HepG2 (cell line): ENCODE measurements around the gene APOC3. TPM values are rescaled to one million over a fixed set of nuclear protein-coding genes. Genes with fewer than 3 reads are reported as not detected.

ENCODE experiments used
- ATAC-seq: fragments of 200-7000 bp; cut with Tn5 transposase; 3 replicates; pipeline ENCODE4 v1.9.1; 2020; ENCODE audit warnings: mild to moderate bottlenecking, moderate library complexity
- BruUV-seq: library from RNA; stranded (reverse); fragments of 400-500 nt; replicated peaks from 2 replicates; lab custom pipeline; 2021; lab: Mats Ljungman, UMichigan
- CTCF ChIA-PET: fragments of 300-600 bp; formaldehyde crosslinking; extraction: SDS; loops from one replicate; lab custom pipeline; 2021; ENCODE audit warnings: low total read pairs, inconsistent platforms, low intra/inter-chr PET ratio; lab: Yijun Ruan, JAX
- POLR2A ChIA-PET: fragments of 350-600 bp; sonication (Branson Sonifier 250); formaldehyde crosslinking; loops from one replicate; lab custom pipeline; 2020; ENCODE audit warnings: antibody characterized with exemption, inconsistent platforms; lab: Yijun Ruan, JAX
- DNase-seq: peaks from one replicate; pipeline ENCODE4 v3.0.0-alpha.2; 2015; ENCODE audit warnings: low spot score
- FAIRE-seq: peaks from 3 replicates; lab custom pipeline; 2011; peaks lifted over from hg19 to GRCh38; lab: Jason Lieb, UNC
- H2AFZ ChIP-seq: one replicate; pipeline ENCODE4 v1.6.1; 2011; ENCODE audit warnings: low read length, inconsistent platforms
- H3K27ac ChIP-seq: fragments of 300-600 bp; 3 replicates; pipeline ENCODE4 v1.8.0; 2011; ENCODE audit warnings: mixed run types, mild to moderate bottlenecking, mixed read lengths, low read length, inconsistent platforms; ENCODE audit not compliant: insufficient read depth; ENCODE audit errors: extremely low read length
- H3K27me3 ChIP-seq, 2 experiments: fragments of 200-600 bp in 1 of 2; 2 replicates in 1 of 2; 3 replicates in 1 of 2; pipeline versions ENCODE4 v1.6.0 to v1.8.0; 2011; ENCODE audit warnings: low read length in 2 of 2, mild to moderate bottlenecking in 2 of 2, moderate library complexity in 2 of 2, inconsistent platforms in 1 of 2; ENCODE audit not compliant: insufficient read depth in 2 of 2, control insufficient read depth in 1 of 2
- H3K36me3 ChIP-seq, 2 experiments: fragments of 200-600 bp in 1 of 2; replicated peaks in 1 of 2; 2 replicates in 1 of 2; 3 replicates in 1 of 2; pipeline versions ENCODE4 v1.5.1 to v1.8.0; 2011; ENCODE audit warnings: low read length in 2 of 2, inconsistent platforms in 1 of 2; ENCODE audit not compliant: insufficient read depth in 2 of 2, control insufficient read depth in 1 of 2
- H3K4me1 ChIP-seq: 2 replicates; pipeline ENCODE4 v1.5.1; 2012; ENCODE audit warnings: low read length, inconsistent platforms; ENCODE audit not compliant: insufficient read depth
- H3K4me2 ChIP-seq: 2 replicates; pipeline ENCODE4 v1.6.0; 2011; ENCODE audit warnings: low read depth, low read length, inconsistent platforms
- H3K4me3 ChIP-seq, 3 experiments: fragments of 200-600 bp in 1 of 3; sonication (generic), shearing (Covaris generic) in 1 of 3; replicated peaks in 1 of 3; 2 replicates each; pipeline ENCODE4 v1.5.1; 2011 to 2016; ENCODE audit warnings: low read length in 3 of 3, inconsistent platforms in 2 of 3, low read depth in 2 of 3, mild to moderate bottlenecking in 2 of 3, control low read depth in 1 of 3, mixed read lengths in 1 of 3; ENCODE audit not compliant: insufficient read depth in 1 of 3
- H3K79me2 ChIP-seq: one replicate; pipeline ENCODE4 v1.6.1; 2011; ENCODE audit warnings: low read length, inconsistent platforms; ENCODE audit not compliant: insufficient read depth
- H3K9ac ChIP-seq: 2 replicates; pipeline ENCODE4 v1.6.0; 2011; ENCODE audit warnings: mild to moderate bottlenecking, low read depth, low read length, inconsistent platforms; ENCODE audit not compliant: insufficient read depth
- H3K9me3 ChIP-seq: 2 replicates; pipeline ENCODE4 v1.5.1; 2012; ENCODE audit warnings: mild to moderate bottlenecking, low read length
- H4K20me1 ChIP-seq: 2 replicates; pipeline ENCODE4 v1.6.0; 2011; ENCODE audit warnings: inconsistent platforms, mild to moderate bottlenecking, low read length, moderate library complexity; ENCODE audit not compliant: insufficient read depth
- DR1 ChIP-seq: sonication (generic); formaldehyde crosslinking; IDR thresholded peaks from 2 replicates; pipeline ENCODE4 v1.8.0; 2021; ENCODE audit warnings: mild to moderate bottlenecking, missing genetic modification reagents, inconsistent platforms
- ETV6 ChIP-seq: sonication (generic); formaldehyde crosslinking; conservative IDR thresholded peaks from 2 replicates; pipeline ENCODE4 v1.4.0; 2020; ENCODE audit warnings: missing genetic modification reagents
- GLI4 ChIP-seq: sonication (generic); formaldehyde crosslinking; IDR thresholded peaks from 2 replicates; pipeline ENCODE4 v1.5.1; 2020; ENCODE audit warnings: missing genetic modification reagents, mild to moderate bottlenecking, moderate library complexity, borderline replicate concordance
- HIC2 ChIP-seq: sonication (generic); formaldehyde crosslinking; IDR thresholded peaks from 2 replicates; pipeline ENCODE4 v1.9.0; 2022; ENCODE audit warnings: low read depth, missing genetic modification reagents
- HNRNPH1 ChIP-seq: fragments of 200-400 bp; formaldehyde crosslinking; optimal IDR thresholded peaks from 2 replicates; pipeline ENCODE3; 2017; ENCODE audit warnings: mild to moderate bottlenecking, low read depth, low read length
- HOXA5 ChIP-seq: sonication (generic); formaldehyde crosslinking; IDR thresholded peaks from 2 replicates; pipeline ENCODE4 v1.4.0; 2020; ENCODE audit warnings: missing genetic modification reagents
- HOXA9 ChIP-seq: sonication (generic); formaldehyde crosslinking; IDR thresholded peaks from 2 replicates; pipeline ENCODE4 v1.8.1; 2022; ENCODE audit warnings: missing genetic modification reagents, mild to moderate bottlenecking, moderate library complexity, borderline replicate concordance
- KLF9 ChIP-seq: IDR thresholded peaks from 2 replicates; pipeline ENCODE4 v1.6.1; 2016; ENCODE audit warnings: low read depth
- MED8 ChIP-seq: sonication (generic); formaldehyde crosslinking; IDR thresholded peaks from 2 replicates; pipeline ENCODE4 v1.8.1; 2023; ENCODE audit warnings: mild to moderate bottlenecking, missing genetic modification reagents; ENCODE audit not compliant: insufficient replicate concordance
- RXRB ChIP-seq: IDR thresholded peaks from 2 replicates; pipeline ENCODE4 v1.6.1; 2016; ENCODE audit warnings: borderline replicate concordance, missing genetic modification reagents, missing compliant biosample characterization
- TAF15 ChIP-seq: fragments of 200-400 bp; formaldehyde crosslinking; IDR thresholded peaks from one replicate; pipeline ENCODE4 v1.6.1; 2018; ENCODE audit warnings: mild to moderate bottlenecking, low read depth, low read length; ENCODE audit not compliant: poor library complexity, severe bottlenecking
- ZBTB44 ChIP-seq: sonication (generic); formaldehyde crosslinking; IDR thresholded peaks from 2 replicates; pipeline ENCODE4 v1.4.0; 2020; ENCODE audit warnings: missing genetic modification reagents
- ZFP62 ChIP-seq: sonication (generic); formaldehyde crosslinking; IDR thresholded peaks from 2 replicates; pipeline ENCODE4 v1.4.0; 2020; ENCODE audit warnings: missing genetic modification reagents
- ZFP82 ChIP-seq: sonication (generic); formaldehyde crosslinking; IDR thresholded peaks from 2 replicates; pipeline ENCODE4 v1.5.1; 2020; ENCODE audit warnings: mild to moderate bottlenecking, missing genetic modification reagents, borderline replicate concordance
- ZMAT5 ChIP-seq: sonication (generic); formaldehyde crosslinking; IDR thresholded peaks from 2 replicates; pipeline ENCODE4 v1.5.0; 2020; ENCODE audit warnings: mild to moderate bottlenecking, low read depth, missing genetic modification reagents, borderline replicate concordance
- ZNF230 ChIP-seq: sonication (generic); formaldehyde crosslinking; IDR thresholded peaks from 2 replicates; pipeline ENCODE4 v1.4.0; 2020; ENCODE audit warnings: mild to moderate bottlenecking, missing genetic modification reagents
- ZNF274 ChIP-seq: sonication (generic); formaldehyde crosslinking; IDR thresholded peaks from 2 replicates; pipeline ENCODE4 v1.5.1; 2020; ENCODE audit warnings: mild to moderate bottlenecking, missing genetic modification reagents
- ZNF281 ChIP-seq: sonication (generic); formaldehyde crosslinking; IDR thresholded peaks from 2 replicates; pipeline ENCODE4 v1.4.0; 2020; ENCODE audit warnings: missing genetic modification reagents, borderline replicate concordance
- ZNF777 ChIP-seq: sonication (generic); formaldehyde crosslinking; IDR thresholded peaks from 2 replicates; pipeline ENCODE4 v1.4.0; 2020; ENCODE audit warnings: missing genetic modification reagents
- WGBS: methylation state at CpG from one replicate; pipeline ENCODE4 v1.1.6; 2017; ENCODE audit warnings: low lambda C conversion rate; 5-methylcytosine and 5-hydroxymethylcytosine counted together
- in situ Hi-C: cut with HindIII; loops from 2 replicates; pipeline ENCODE4 v1.10.0; 2017; ENCODE audit warnings: low pct_unique_long_range_greater_than_20kb; ENCODE audit not compliant: extremely low pct_ligation_motif_present
- intact Hi-C: fragments of 100-400 bp; cut with micrococcal nuclease; formaldehyde crosslinking; loops from one replicate; pipeline ENCODE4 v1.10.0; 2022; ENCODE audit not compliant: unreplicated experiment
- polyA plus RNA-seq, 8 experiments: library from polyadenylated mRNA; depleted of rRNA in 3 of 8; stranded (reverse) in 7 of 8; unstranded in 1 of 8; fragments of >200 nt; fragmentation: Illumina TruSeq in 4 of 8; extraction: Trizol in 4 of 8; gene quantifications; 2 replicates each; pipeline versions ENCODE4 v1.2.1 to v1.2.3, GENCODE V29; 2011 to 2016; ENCODE audit warnings: low read depth in 4 of 8, missing spikeins in 1 of 8, mixed read lengths in 1 of 8; ENCODE audit not compliant: insufficient read depth in 1 of 8
- total RNA-seq, 5 experiments: library from RNA; depleted of rRNA; stranded (reverse); fragments of >200 nt; fragmentation: Illumina TruSeq; extraction: Trizol; gene quantifications; 2 replicates each; pipeline ENCODE4 v1.2.3, GENCODE V29; 2016; ENCODE audit warnings: low read depth in 1 of 5

The APOC3 gene
- total and polyA plus RNA-seq, 2 of the 13 experiments (the other 11 are each of a cell fraction or from before 2014, with no cell fraction given), result 314 to 687 TPM

- peaks cover 20% of the 10 kb centered on the region for H3K4me1 ChIP-seq
- H3K79me2 ChIP-seq, result no peaks in the 10 kb centered on the region
- H3K9ac ChIP-seq, result no peak overlapping the region
- whole genome bisulfite sequencing, result 96% methylated on average over 6 of the region's 6 CpGs
- H3K9me3 ChIP-seq, result no peaks in the 10 kb centered on the region
- H3K4me3 ChIP-seq, result no peak overlapping the region
- H3K36me3 ChIP-seq, result peaks cover 23 to 86% of the 10 kb centered on the region in 2 experiments
- no peak overlapping the region for H3K27ac ChIP-seq
- H3K4me2 ChIP-seq, result no peak overlapping the region
- no TSS peak for BruUV-seq
- intact Hi-C loops, result no loop called here
- no peak for DNase-seq
- CTCF ChIA-PET, result no interaction called here
- H4K20me1 ChIP-seq, result no peaks in the 10 kb centered on the region
- POLR2A ChIA-PET, result no interaction called here
- in situ Hi-C loops, result no loop called here
- no peak overlapping the region for H2AFZ ChIP-seq
- no peak for ATAC-seq
- H3K27me3 ChIP-seq, result no peaks in the 10 kb centered on the region
- no peak for FAIRE-seq
- TF ChIP-seq ZFP82 (no peak), ZNF777 (no peak), ZNF274 (CRISPR knock-in tag) (no peak), HOXA9 (no peak), ZNF281 (CRISPR knock-in tag) (no peak), GLI4 (CRISPR knock-in tag) (no peak), ZNF230 (no peak), ZBTB44 (CRISPR knock-in tag) (no peak), ZFP62 (CRISPR knock-in tag) (no peak), HNRNPH1 (no peak), TAF15 (no peak), HIC2 (CRISPR knock-in tag) (no peak), DR1 (CRISPR knock-in tag) (no peak), ETV6 (CRISPR knock-in tag) (no peak), RXRB (CRISPR knock-in tag) (no peak), HOXA5 (CRISPR knock-in tag) (no peak), ZMAT5 (CRISPR knock-in tag) (no peak), KLF9 (CRISPR knock-in tag) (no peak), MED8 (no peak)
Observed at GRCh38 chr11:116866804-116867455, 37.2 kb downstream of the APOC3 start.
